OCI-LY7 (cell line): ENCODE measurements around the gene SLC13A3. TPM values are rescaled to one million over a fixed set of nuclear protein-coding genes. Genes with fewer than 3 reads are reported as not detected.

Source experiments
- BruUV-seq: library from RNA; stranded (reverse); fragments of 400-500 nt; replicated peaks from 2 replicates; lab custom pipeline; 2021; lab: Mats Ljungman, UMichigan
- CTCF ChIA-PET: fragments of 300-600 bp; sonication (Branson Sonifier 250); formaldehyde crosslinking; loops from one replicate; lab custom pipeline; 2022; ENCODE audit warnings: antibody characterized with exemption; ENCODE audit not compliant: unreplicated experiment; lab: Charles Lee
- POLR2A ChIA-PET: fragments of 300-600 bp; sonication (Branson Sonifier 250); formaldehyde crosslinking; loops from one replicate; lab custom pipeline; 2022; ENCODE audit warnings: antibody characterized with exemption; lab: Charles Lee
- DNase-seq: peaks from one replicate; pipeline ENCODE4 v3.0.0-alpha.2; 2015; ENCODE audit warnings: low spot score
- H2AFZ ChIP-seq: fragments of 200-600 bp; sonication (generic), shearing (Covaris generic); 2 replicates; pipeline ENCODE4 v1.6.1; 2014; ENCODE audit warnings: mild to moderate bottlenecking, antibody characterized with exemption, low read length, moderate library complexity
- H3K27ac ChIP-seq: fragments of 200-600 bp; sonication (generic); 2 replicates; pipeline ENCODE4 v1.5.1; 2014; ENCODE audit warnings: mixed run types, low read depth, mild to moderate bottlenecking, moderate library complexity, low read length, inconsistent platforms; ENCODE audit not compliant: poor library complexity, severe bottlenecking
- H3K36me3 ChIP-seq: fragments of 200-600 bp; sonication (generic); 2 replicates; pipeline ENCODE4 v1.6.1; 2014; ENCODE audit warnings: mild to moderate bottlenecking, antibody characterized with exemption, low read length, moderate library complexity, mixed read lengths; ENCODE audit not compliant: insufficient read depth
- H3K4me1 ChIP-seq: fragments of 200-600 bp; sonication (generic); 2 replicates; pipeline ENCODE4 v1.5.1; 2014; ENCODE audit warnings: mild to moderate bottlenecking, low read length; ENCODE audit not compliant: insufficient read depth, poor library complexity, severe bottlenecking
- H3K4me2 ChIP-seq: fragments of 200-600 bp; sonication (generic); 2 replicates; pipeline ENCODE4 v1.6.1; 2014; ENCODE audit warnings: mild to moderate bottlenecking, low read length
- H3K4me3 ChIP-seq: fragments of 200-600 bp; sonication (generic); 2 replicates; pipeline ENCODE4 v1.5.1; 2014; ENCODE audit warnings: mild to moderate bottlenecking, low read depth, low read length; ENCODE audit not compliant: poor library complexity, severe bottlenecking
- H3K79me2 ChIP-seq: fragments of 200-600 bp; sonication (generic); 2 replicates; pipeline ENCODE4 v1.6.1; 2016; ENCODE audit warnings: low read depth, mild to moderate bottlenecking, low read length, moderate library complexity, mixed read lengths; ENCODE audit not compliant: insufficient read depth
- H3K9me2 ChIP-seq: fragments of 200-600 bp; sonication (generic); 2 replicates; pipeline ENCODE4 v1.6.1; 2016; ENCODE audit warnings: mild to moderate bottlenecking, low read length, mixed read lengths; ENCODE audit not compliant: insufficient read depth
- H3K9me3 ChIP-seq: fragments of 200-600 bp; sonication (generic); 2 replicates; pipeline ENCODE4 v1.6.1; 2014; ENCODE audit warnings: mild to moderate bottlenecking, mixed run types, low read length, mixed read lengths
- H4K20me1 ChIP-seq: fragments of 200-600 bp; sonication (generic); 2 replicates; pipeline ENCODE4 v1.6.1; 2014; ENCODE audit warnings: mild to moderate bottlenecking, antibody characterized with exemption, low read length, moderate library complexity, mixed read lengths; ENCODE audit not compliant: insufficient read depth
- CTCF ChIP-seq: fragments of 200-600 bp; sonication (generic); conservative IDR thresholded peaks from 2 replicates; pipeline ENCODE4 v1.5.1; 2014; ENCODE audit warnings: mild to moderate bottlenecking, antibody characterized with exemption, low read length, moderate library complexity, mixed read lengths
- EZH2phosphoT487 ChIP-seq: fragments of 200-600 bp; sonication (generic); IDR thresholded peaks from 2 replicates; pipeline ENCODE4 v1.6.1; 2018; ENCODE audit warnings: low read depth, borderline replicate concordance, mild to moderate bottlenecking, mixed run types, antibody characterized with exemption, low read length, moderate library complexity, mixed read lengths
- intact Hi-C: fragments of 100-400 bp; cut with micrococcal nuclease; formaldehyde crosslinking; loops from one replicate; pipeline ENCODE4 v1.10.0; 2022; ENCODE audit not compliant: unreplicated experiment
- total RNA-seq, 2 experiments: library from RNA; depleted of rRNA in 1 of 2; stranded (reverse); fragments of >200 nt in 1 of 2; shearing (Covaris generic) in 1 of 2; gene quantifications; 2 replicates each; pipeline ENCODE4 v1.2.3, GENCODE V29; 2014 to 2022

Gene SLC13A3
- total RNA-seq, 2 experiments from 2014 or later: not detected

- no peak overlapping the region for H3K4me3 ChIP-seq
- intact Hi-C loops: no loop called here
- POLR2A ChIA-PET: no interaction called here
- no peaks in the 10 kb centered on the region for H3K9me3 ChIP-seq
- no TSS peak for BruUV-seq
- TF ChIP-seq CTCF (peak; percentile 48), EZH2phosphoT487 (no peak)
- no peaks in the 10 kb centered on the region for H3K4me1 ChIP-seq
- H3K27ac ChIP-seq: no peak overlapping the region
- no peaks in the 10 kb centered on the region for H4K20me1 ChIP-seq
- H3K4me2 ChIP-seq: no peak overlapping the region
- CTCF ChIA-PET: no interaction called here
- H2AFZ ChIP-seq: no peak overlapping the region
- H3K9me2 ChIP-seq: no peaks in the 10 kb centered on the region
- no peaks in the 10 kb centered on the region for H3K79me2 ChIP-seq
- no peaks in the 10 kb centered on the region for H3K36me3 ChIP-seq
- DNase-seq: no peak
Observed at GRCh38 chr20:46592580-46593362, 58.5 kb downstream of the SLC13A3 start.

- TF ChIP-seq CTCF (no peak), EZH2phosphoT487 (no peak)
Observed at GRCh38 chr20:46590443-46590842, 60.8 kb downstream of the SLC13A3 start.

More at GRCh38 chr20:46590443-46590842, 60.8 kb downstream of the SLC13A3 start:
- no peak overlapping the region for H3K4me3 ChIP-seq
- no peaks in the 10 kb centered on the region for H3K36me3 ChIP-seq
- no peaks in the 10 kb centered on the region for H3K79me2 ChIP-seq
- H3K9me3 ChIP-seq: no peaks in the 10 kb centered on the region
- intact Hi-C loops: no loop called here
- no TSS peak for BruUV-seq
- ChIA-PET POLR2A (no interaction called here), CTCF (no interaction called here)
- no peaks in the 10 kb centered on the region for H4K20me1 ChIP-seq
- H3K9me2 ChIP-seq: no peaks in the 10 kb centered on the region
- DNase-seq: no peak
- H2AFZ ChIP-seq: no peak overlapping the region
- H3K4me2 ChIP-seq: no peak overlapping the region
- H3K4me1 ChIP-seq: no peaks in the 10 kb centered on the region
- H3K27ac ChIP-seq: no peak overlapping the region
